MCF 10A (cell line): ENCODE results near the gene HS1BP3. TPM values are rescaled to one million over a fixed set of nuclear protein-coding genes. Genes with fewer than 3 reads are reported as not detected.

Experiments
- BruUV-seq: library from RNA; stranded (reverse); fragments of 400-500 nt; replicated peaks from 2 replicates; lab custom pipeline; 2021; lab: Mats Ljungman, UMichigan
- CTCF ChIA-PET: fragments of 300-600 bp; sonication (Branson Sonifier 250); formaldehyde crosslinking; extraction: SDS; loops from one replicate; lab custom pipeline; 2021; ENCODE audit warnings: antibody characterized with exemption, inconsistent platforms; lab: Yijun Ruan, JAX
- POLR2A ChIA-PET: fragments of 300-600, 350-650 bp; sonication (Branson Sonifier 250); formaldehyde crosslinking; extraction: SDS; loops from one replicate; lab custom pipeline; 2020; ENCODE audit warnings: antibody characterized with exemption, inconsistent platforms; lab: Yijun Ruan, JAX
- DNase-seq: peaks from one replicate; pipeline ENCODE4 v3.0.0-alpha.2; 2018; ENCODE audit not compliant: unreplicated experiment
- H3K27ac Mint-ChIP-seq: one replicate; pipeline ENCODE4 v1.8.0; 2022; ENCODE audit warnings: mild to moderate bottlenecking, low read depth, mixed read lengths; ENCODE audit not compliant: unreplicated experiment
- H3K27me3 Mint-ChIP-seq: one replicate; pipeline ENCODE4 v1.8.0; 2022; ENCODE audit warnings: mixed read lengths; ENCODE audit not compliant: insufficient read depth, unreplicated experiment
- H3K36me3 Mint-ChIP-seq: one replicate; pipeline ENCODE4 v1.8.0; 2022; ENCODE audit warnings: mild to moderate bottlenecking, moderate library complexity, mixed read lengths; ENCODE audit not compliant: insufficient read depth, unreplicated experiment
- H3K4me1 Mint-ChIP-seq: one replicate; pipeline ENCODE4 v1.8.0; 2022; ENCODE audit warnings: mixed read lengths; ENCODE audit not compliant: insufficient read depth, unreplicated experiment
- H3K4me3 Mint-ChIP-seq: one replicate; pipeline ENCODE4 v1.8.0; 2022; ENCODE audit warnings: mild to moderate bottlenecking, moderate library complexity, mixed read lengths; ENCODE audit not compliant: unreplicated experiment
- H3K9me3 Mint-ChIP-seq: one replicate; pipeline ENCODE4 v1.8.0; 2022; ENCODE audit warnings: mixed read lengths; ENCODE audit not compliant: unreplicated experiment
- CTCF ChIP-seq: fragments of 200-600 bp; IDR thresholded peaks from one replicate; pipeline ENCODE4 v1.8.0; 2022; ENCODE audit warnings: antibody characterized with exemption, mild to moderate bottlenecking; ENCODE audit not compliant: unreplicated experiment
- intact Hi-C: fragments of 100-400 bp; cut with micrococcal nuclease; formaldehyde crosslinking; loops from 2 replicates; pipeline ENCODE4 v1.14.1; 2022
- total RNA-seq: library from RNA; stranded (reverse); gene quantifications from 2 replicates; pipeline ENCODE4 v1.2.3, GENCODE V29; 2022

HS1BP3 gene
- total RNA-seq, 1 experiment from 2014 or later, result 10.0 TPM

GRCh38 chr2:20653695-20654534 lies 3.0 kb upstream of the HS1BP3 start:
- BruUV-seq, result no TSS peak
- intact Hi-C loops, result no loop called here
- H3K4me3 Mint-ChIP-seq, result no peak overlapping the region
- H3K27me3 Mint-ChIP-seq, result peaks cover 13% of the 10 kb centered on the region
- no peaks in the 10 kb centered on the region for H3K36me3 Mint-ChIP-seq
- TF ChIP-seq CTCF, result no peak
- no peaks in the 10 kb centered on the region for H3K9me3 Mint-ChIP-seq
- H3K27ac Mint-ChIP-seq, result no peak overlapping the region
- POLR2A ChIA-PET, result no interaction called here
- no peak for DNase-seq
- H3K4me1 Mint-ChIP-seq, result peaks cover 12% of the 10 kb centered on the region
- CTCF ChIA-PET, result interaction anchor here (0.5 to 4.2 kb wide), 10 partner anchors 7 to 1179 kb away, joined by 3 to 54 read pairs (median 4); no protein-coding TSS in a partner anchor

- POLR2A ChIA-PET, result no interaction called here
- H3K4me3 Mint-ChIP-seq, result no peak overlapping the region
- no peak for TF ChIP-seq CTCF
- intact Hi-C loops, result no loop called here
- no peaks in the 10 kb centered on the region for H3K36me3 Mint-ChIP-seq
- H3K27me3 Mint-ChIP-seq, result peaks cover 12% of the 10 kb centered on the region
- no TSS peak for BruUV-seq
- peaks cover 22% of the 10 kb centered on the region for H3K4me1 Mint-ChIP-seq
- CTCF ChIA-PET, result interaction anchor here (0.5 to 4.2 kb wide), 9 partner anchors 8 to 1180 kb away, joined by 3 to 54 read pairs (median 13); no protein-coding TSS in a partner anchor
- H3K27ac Mint-ChIP-seq, result no peak overlapping the region
- H3K9me3 Mint-ChIP-seq, result no peaks in the 10 kb centered on the region
- no peak for DNase-seq
Observed at GRCh38 chr2:20652673-20653575, 2.0 kb upstream of the HS1BP3 start.

- no TSS peak for BruUV-seq
- Mint-ChIP-seq H3K27me3 (peaks cover 12% of the 10 kb centered on the region), H3K4me3 (no peak overlapping the region), H3K4me1 (peaks cover 22% of the 10 kb centered on the region), H3K9me3 (no peaks in the 10 kb centered on the region), H3K36me3 (no peaks in the 10 kb centered on the region), H3K27ac (no peak overlapping the region)
- TF ChIP-seq CTCF, result no peak
- POLR2A ChIA-PET, result interaction anchor here (1.0 to 2.3 kb wide), 5 partner anchors 10 to 230 kb away, joined by 3 to 17 read pairs (median 6); no protein-coding TSS in a partner anchor
- intact Hi-C loops, result no loop called here
- no peak for DNase-seq
- CTCF ChIA-PET, result interaction anchor here (1.0 to 4.2 kb wide), 17 partner anchors 9 to 703 kb away, joined by 3 to 61 read pairs (median 7); no protein-coding TSS in a partner anchor
Observed at GRCh38 chr2:20652141-20652540, 1.2 kb upstream of the HS1BP3 start.
